CD4-positive, alpha-beta T cell treated with Interleukin-1 beta for 1 hour (primary cell): Measurements from ENCODE around the gene HNRNPA2B1.
"Not testable (repeated sequence)": the region's sequence is repeated elsewhere in the genome, so short reads cannot be mapped to it uniquely, and the experiment has no call there.

Experiments
- DNase-seq, 2 donors: peaks; one replicate each; pipeline ENCODE4 v3.0.0-alpha.2; 2020 to 2022

The HNRNPA2B1 gene

DNA sequence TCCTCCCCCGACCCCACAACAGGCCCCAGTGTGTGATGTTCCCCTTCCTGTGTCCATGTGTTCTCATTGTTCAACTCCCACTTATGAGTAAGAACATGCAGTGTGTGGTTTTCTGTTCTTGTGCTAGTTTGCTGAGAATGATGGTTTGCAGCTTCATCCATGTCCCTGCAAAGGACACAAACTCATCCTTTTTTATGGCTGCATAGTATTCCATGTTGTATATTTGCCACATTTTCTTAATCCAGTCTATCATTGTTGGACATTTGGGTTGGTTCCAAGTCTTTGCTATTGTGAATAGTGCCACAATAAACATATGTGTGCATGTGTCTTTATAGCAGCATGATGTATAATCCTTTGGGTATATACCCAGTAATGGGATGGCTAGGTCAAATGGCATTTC, 36.7 kb downstream of the HNRNPA2B1 start:
- not testable (repeated sequence) for DNase-seq

GRCh38 chr7:26162431-26162830, 38.1 kb downstream of the HNRNPA2B1 start:
- no peak for DNase-seq

- DNase-seq, result no peak
Measured at GRCh38 chr7:26160896-26161295, 39.6 kb downstream of the HNRNPA2B1 start.

- DNase-seq, result no peak
Measured at GRCh38 chr7:26159243-26159642, 41.3 kb downstream of the HNRNPA2B1 start.

DNA sequence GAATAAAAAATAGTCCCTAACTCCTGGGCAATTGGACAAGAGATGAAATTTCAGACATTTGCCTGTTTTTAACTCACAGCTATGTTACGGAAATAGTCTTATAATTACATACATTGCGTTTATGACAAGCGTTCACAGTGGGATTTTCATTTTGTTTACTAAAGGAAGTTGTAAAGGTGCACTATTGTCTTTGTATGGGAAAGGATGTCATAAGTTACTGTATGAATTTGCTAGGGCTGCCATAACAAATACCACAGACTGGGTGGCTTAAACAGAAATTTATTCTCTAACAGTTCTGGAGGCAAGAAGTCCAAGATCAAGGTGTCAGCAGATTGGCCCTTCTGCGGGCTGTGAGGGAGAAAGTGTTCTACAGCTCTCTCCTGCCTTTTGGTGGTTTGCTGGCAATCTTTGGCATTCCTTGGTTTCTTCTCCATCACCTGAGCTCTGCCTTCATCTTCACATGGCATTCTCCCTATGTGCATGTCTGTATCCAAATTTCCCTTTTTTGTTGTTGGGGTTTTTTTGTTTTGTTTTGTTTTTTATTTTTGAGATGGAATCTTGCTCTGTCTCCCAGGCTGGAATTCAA, 42.9 kb downstream of the HNRNPA2B1 start:
- no peak for DNase-seq

DNA sequence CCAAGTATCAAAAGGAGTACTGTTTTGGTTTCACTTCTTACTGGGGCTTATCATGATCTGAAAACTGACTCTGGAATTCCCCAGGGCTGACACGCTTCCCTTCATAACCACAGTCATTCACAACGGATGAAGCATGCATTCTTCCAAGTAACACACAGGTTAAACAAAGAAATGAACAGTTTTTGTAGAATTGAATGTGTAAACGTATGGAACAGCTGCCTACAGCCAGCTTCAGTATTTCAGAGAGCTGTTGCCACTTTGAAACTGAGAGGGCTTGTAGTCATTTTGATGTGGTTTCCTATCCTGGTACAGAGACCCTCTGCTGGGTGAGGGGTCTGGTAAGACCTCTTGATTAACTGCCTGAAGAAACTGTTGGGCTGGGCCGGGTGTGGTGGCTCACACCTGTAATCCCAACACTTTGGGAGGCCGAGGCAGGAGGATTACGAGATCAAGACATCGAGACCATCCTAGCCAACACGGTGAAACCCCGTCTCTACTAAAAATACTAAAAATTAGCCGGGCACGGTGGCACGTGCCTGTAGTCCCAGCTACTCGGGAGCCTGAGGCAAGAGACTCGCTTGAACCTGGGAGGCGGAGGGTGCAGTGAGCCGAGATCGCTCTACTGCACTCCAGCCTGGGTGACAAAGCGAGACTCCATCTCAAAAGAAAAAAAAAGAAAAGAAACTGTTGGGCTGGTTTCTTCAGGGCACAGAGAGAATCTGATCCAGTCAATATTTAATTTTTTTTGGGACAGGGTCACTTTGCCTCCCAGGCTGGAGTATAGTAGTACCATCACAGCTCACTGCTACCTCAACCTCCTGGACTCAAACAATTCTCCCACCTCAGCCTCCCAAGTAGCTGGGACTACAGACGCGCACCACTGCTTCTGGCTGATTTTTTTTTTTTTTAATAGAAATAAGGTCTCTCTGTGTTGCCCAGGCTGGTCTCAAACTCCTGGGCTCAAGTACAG, 43.8 kb downstream of the HNRNPA2B1 start:
- DNase-seq, result peak; percentile 65 to 84

DNA sequence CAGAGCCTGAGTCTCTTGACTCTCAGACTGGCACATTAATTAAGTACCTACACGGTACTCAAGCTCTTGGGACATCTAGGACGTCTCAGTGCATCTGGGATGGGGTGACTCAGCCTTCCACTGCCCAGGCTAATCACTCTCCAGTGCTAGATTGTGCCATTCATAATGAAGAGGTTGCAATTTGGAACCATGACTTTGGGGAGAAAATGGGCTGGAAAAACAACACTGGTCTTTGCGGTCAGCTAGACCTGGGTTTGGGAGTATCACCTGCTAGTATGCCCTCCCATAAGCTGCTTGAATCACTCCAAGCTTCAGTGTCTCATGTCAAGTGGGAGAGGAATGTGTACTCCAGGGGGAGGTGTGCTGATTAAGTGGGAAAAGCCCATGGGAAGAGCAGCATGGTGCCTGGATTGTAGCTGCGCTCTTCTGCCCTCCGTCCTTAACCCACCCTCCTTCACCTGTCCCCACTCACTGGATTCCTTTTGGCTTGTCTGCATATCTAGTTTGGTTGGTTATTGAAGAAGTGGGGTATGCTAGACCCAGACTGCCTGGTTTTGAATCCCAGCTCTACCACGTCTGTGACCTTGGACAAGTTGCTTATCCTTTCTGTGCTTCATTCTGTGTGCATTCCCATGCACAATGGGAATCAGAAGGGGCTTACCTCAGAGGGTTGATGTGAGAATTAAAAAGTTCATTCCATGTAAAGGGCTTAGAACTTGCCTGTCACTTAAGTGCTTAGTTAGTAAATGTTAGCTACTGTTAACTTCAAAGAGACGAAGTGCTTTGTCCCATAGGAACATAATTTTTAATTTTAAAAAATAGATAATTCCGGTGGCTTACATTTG, 44.8 kb downstream of the HNRNPA2B1 start:
- no peak for DNase-seq

DNA sequence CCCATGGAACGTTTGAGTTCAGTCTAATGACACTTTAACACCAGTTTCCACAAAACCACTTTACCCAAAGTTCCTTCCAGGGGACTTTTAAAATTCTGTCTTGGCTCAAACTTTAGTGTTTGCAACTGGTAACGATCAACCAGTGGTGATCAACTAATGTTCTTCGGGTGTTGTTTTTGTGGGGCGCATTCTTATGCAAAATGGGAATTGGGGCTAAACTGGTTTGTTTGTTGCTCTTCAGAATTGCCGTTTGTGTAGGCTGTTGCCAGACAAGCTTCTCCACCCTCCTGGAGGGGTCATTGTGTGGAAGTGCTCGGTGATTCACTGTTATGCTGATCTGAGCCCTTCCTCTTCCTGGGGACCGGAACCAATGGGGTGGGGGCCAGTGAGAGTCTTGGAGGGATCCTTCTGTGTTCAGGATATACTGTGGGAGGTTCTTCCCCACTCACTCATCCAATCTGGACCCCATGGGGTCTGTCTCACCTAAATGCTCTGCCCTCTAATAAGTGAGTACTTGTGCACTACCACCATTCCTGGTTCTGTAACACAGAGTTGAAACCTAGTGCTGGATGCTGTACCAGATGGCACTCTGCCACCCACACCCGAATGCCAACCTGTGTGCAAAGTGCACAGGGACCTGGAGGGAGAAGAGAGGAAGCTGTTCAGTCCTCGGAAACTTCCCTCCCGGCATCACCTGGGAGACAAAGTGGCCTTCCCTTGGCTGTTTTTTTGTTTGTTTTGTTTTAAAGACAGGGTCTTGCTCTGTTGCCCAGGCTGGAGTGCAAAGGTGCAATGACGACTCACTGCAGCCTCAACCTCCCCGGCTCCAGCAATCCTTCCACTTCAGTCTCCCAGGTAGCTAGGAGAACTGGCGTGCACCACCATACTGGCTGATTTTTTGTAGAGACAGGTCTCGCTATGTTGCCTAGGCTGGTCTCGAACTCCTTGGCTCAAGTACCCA, 46.4 kb downstream of the HNRNPA2B1 start:
- peak; percentile 44 to 50 for DNase-seq

GRCh38 chr7:26153241-26153822, 47.2 kb downstream of the HNRNPA2B1 start:
- no peak for DNase-seq

- peak; percentile 16 to 37 for DNase-seq
Measured at GRCh38 chr7:26152782-26153240, 47.7 kb downstream of the HNRNPA2B1 start.

DNA sequence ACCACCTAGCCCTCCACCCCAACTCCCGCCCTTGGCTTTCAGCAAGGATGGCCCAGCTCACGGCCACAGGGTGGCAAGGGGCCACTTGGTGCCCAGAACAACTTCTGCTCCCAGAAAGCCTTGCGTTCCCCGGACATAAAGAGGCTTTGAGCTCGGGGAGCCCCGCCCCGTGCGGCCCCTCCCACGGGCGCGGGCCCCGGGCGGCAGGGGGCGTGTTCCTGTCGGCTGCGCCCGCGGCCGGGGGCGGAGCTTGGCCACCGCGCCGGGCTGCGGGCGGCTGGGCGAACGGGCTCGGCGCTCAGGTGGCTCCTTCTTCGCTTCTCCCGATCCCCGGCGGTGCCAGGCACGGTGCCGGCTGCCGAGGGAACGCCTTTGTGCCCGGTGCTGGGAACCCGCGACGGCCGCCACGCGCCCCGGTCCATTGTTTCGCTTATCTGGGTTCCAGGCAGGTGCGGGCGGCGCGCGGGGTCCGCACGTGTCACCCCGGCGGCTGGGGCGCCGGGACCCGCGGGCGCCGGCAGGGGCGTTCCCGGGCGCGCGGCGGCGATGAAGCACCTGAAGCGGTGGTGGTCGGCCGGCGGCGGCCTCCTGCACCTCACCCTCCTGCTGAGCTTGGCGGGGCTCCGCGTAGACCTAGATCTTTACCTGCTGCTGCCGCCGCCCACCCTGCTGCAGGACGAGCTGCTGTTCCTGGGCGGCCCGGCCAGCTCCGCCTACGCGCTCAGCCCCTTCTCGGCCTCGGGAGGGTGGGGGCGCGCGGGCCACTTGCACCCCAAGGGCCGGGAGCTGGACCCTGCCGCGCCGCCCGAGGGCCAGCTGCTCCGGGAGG, 48.4 kb downstream of the HNRNPA2B1 start, which contains the start of gene NFE2L3:
NFE2L3 (plus strand) TSS at position 246 of the 829 bp plus-strand sequence; CDS start at position 547, 301 bp downstream.
- DNase-seq, result peak; percentile 87 to 88

DNA sequence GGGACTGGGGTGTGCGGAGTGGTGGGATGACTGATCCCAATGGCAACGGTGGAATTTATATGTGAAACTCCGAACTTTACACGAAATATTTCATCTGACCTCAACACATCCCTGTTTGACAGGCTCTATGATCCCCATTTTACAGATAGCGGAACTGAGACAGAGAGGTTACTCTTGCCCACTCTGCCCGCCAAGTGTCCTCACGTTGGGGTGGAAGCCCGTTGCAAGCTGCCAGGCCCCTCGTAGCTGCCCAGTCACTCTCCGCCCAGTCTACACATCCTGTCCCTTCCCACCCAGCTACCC, 48.9 kb downstream of the HNRNPA2B1 start:
- no peak for DNase-seq

GRCh38 chr7:26151096-26151495, 49.5 kb downstream of the HNRNPA2B1 start:
- peak in 1 of 2 donors; percentile 21 for DNase-seq

- DNase-seq, result no peak
Measured at GRCh38 chr7:26149391-26149977, 51.1 kb downstream of the HNRNPA2B1 start.

GRCh38 chr7:26148307-26148700, 52.2 kb downstream of the HNRNPA2B1 start:
- not testable (repeated sequence) for DNase-seq

DNA sequence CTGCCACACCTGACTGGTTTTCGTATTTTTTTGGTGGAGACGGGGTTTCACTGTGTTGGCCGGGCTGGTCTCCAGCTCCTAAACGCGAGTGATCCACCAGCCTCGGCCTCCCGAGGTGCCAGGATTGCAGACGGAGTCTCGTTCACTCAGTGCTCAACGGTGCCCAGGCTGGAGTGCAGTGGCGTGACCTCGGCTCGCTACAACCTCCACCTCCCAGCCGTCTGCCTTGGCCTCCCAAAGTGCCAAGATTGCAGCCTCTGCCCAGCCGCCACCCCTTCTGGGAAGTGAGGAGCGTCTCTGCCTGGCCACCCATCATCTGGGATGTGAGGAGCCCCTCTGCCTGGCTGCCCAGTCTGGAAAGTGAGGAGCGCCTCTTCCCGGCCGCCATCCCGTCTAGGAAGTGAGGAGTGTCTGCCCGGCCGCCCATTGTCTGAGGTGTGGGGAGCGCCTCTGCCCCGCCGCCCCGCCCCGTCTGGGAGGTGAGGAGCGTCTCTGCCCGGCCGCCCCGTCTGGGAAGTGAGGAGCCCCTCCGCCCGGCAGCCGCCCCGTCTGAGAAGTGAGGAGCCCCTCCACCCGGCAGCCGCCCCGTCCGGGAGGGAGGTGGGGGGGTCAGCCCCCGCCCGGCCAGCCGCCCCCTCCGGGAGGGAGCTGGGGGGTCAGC, 52.8 kb downstream of the HNRNPA2B1 start:
- not testable (repeated sequence) for DNase-seq

DNA sequence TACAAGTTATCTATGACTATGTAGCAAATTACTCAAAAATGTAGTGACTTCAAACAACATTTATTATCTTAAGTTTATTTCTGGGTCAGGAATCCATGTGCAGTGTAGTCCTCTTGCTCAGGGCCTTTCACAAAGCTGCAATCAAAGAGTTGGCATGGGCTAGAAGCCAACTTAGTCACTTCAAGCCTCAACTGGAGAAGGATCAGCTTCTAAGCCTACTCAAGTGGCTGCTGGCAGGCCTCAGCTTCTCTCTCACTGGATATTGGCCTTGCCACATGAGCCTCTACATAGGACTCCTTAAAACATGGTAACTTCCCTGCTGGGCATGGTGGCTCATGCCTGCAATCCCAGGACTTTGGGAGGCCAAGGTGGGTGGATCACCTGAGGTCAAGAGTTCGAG, 53.5 kb downstream of the HNRNPA2B1 start:
- DNase-seq, result no peak

DNA sequence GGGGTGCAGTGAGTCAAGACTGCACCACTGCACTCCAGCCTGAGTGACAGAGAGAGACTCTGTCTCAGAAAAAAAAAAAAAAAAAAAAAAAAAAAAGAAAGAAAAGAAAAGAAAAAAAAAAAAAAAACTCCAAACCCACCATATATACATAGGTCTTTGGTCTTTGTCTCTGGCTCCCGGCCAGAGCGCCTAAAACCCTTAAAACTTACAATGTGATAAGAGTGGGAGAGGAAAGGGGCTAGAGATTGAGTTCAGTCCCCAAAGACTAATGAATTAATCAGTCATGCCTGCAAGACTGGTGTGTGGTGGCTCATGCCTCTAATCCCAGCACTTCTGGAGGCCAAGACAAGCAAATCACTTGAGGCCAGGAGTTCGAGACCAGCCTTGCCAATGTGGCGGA, 55.3 kb downstream of the HNRNPA2B1 start:
- no peak for DNase-seq
